Endodermal cell (in vitro differentiated cells): Measurements from ENCODE around the gene CYB5R3. TPM values are rescaled to one million over a fixed set of nuclear protein-coding genes. Genes with fewer than 3 reads are reported as not detected.

Experiments
- DNase-seq: peaks from one replicate; pipeline ENCODE4 v3.0.0-alpha.2; 2017
- H3K27ac ChIP-seq: 2 replicates; pipeline ENCODE4 v1.5.1; 2013; ENCODE audit warnings: mild to moderate bottlenecking, low read depth, low read length, moderate library complexity
- H3K27me3 ChIP-seq: 2 replicates; pipeline ENCODE4 v1.6.1; 2013; ENCODE audit warnings: mild to moderate bottlenecking, low read length, moderate library complexity; ENCODE audit not compliant: insufficient read depth, control insufficient read depth, poor library complexity, severe bottlenecking
- H3K36me3 ChIP-seq: 2 replicates; pipeline ENCODE4 v1.7.0; 2013; ENCODE audit warnings: mild to moderate bottlenecking, low read length, moderate library complexity; ENCODE audit not compliant: control insufficient read depth, insufficient read depth
- H3K4me1 ChIP-seq: one replicate; pipeline ENCODE4 v1.7.0; 2013; ENCODE audit warnings: low read length; ENCODE audit not compliant: control insufficient read depth, insufficient read depth
- H3K4me3 ChIP-seq: 2 replicates; pipeline ENCODE4 v1.5.1; 2013; ENCODE audit warnings: mild to moderate bottlenecking, low read length, moderate library complexity
- H3K9ac ChIP-seq: 2 replicates; pipeline ENCODE4 v1.6.1; 2013; ENCODE audit warnings: mild to moderate bottlenecking, low read length, moderate library complexity; ENCODE audit not compliant: poor library complexity, severe bottlenecking; ENCODE audit errors: extremely low read depth
- H3K9me3 ChIP-seq: 2 replicates; pipeline ENCODE4 v1.6.1; 2013; ENCODE audit warnings: mild to moderate bottlenecking, low read length, moderate library complexity; ENCODE audit not compliant: control insufficient read depth
- H3K27ac Mint-ChIP-seq: 2 replicates; pipeline ENCODE4 v1.8.0; 2020; ENCODE audit warnings: mixed read lengths
- H3K27me3 Mint-ChIP-seq: 2 replicates; pipeline ENCODE4 v1.8.0; 2021; ENCODE audit warnings: mild to moderate bottlenecking, mixed read lengths; ENCODE audit not compliant: insufficient read depth
- H3K36me3 Mint-ChIP-seq: 2 replicates; pipeline ENCODE4 v1.8.0; 2020; ENCODE audit warnings: low read depth, mixed read lengths
- H3K4me1 Mint-ChIP-seq: 2 replicates; pipeline ENCODE4 v1.8.0; 2020; ENCODE audit warnings: mixed read lengths
- H3K4me3 Mint-ChIP-seq: 2 replicates; pipeline ENCODE4 v1.8.0; 2020; ENCODE audit warnings: mild to moderate bottlenecking, moderate library complexity, mixed read lengths
- H3K9me3 Mint-ChIP-seq: 2 replicates; pipeline ENCODE4 v1.8.0; 2020; ENCODE audit warnings: mild to moderate bottlenecking, mixed read lengths
- CTCF ChIP-seq: fragments of 200-600 bp; sonication (generic); conservative IDR thresholded peaks from 2 replicates; pipeline ENCODE4 v1.5.0; 2021; ENCODE audit warnings: antibody characterized with exemption, mild to moderate bottlenecking
- WGBS, 2 experiments: methylation state at CpG; one replicate each; pipeline versions ENCODE4 v1.1.5 to v1.1.7; 2013; ENCODE audit warnings: missing lambda C conversion rate in 2 of 2, mixed read lengths in 1 of 2; ENCODE audit not compliant: insufficient coverage in 1 of 2, insufficient read length in 1 of 2; 5-methylcytosine and 5-hydroxymethylcytosine counted together
- total RNA-seq, 2 donors: library from RNA; stranded (reverse); fragmentation: NEBNext Ultra II Directional in 1 of 2; extraction: Animal tissue kit (Norgen Biotek cat#: 25700) in 1 of 2; gene quantifications; 2 replicates in 1 of 2; 3 replicates in 1 of 2; pipeline ENCODE4 v1.2.1, GENCODE V29; 2021

Gene CYB5R3
- total RNA-seq, 2 donors from 2014 or later: 89.5 to 92.4 TPM

DNA sequence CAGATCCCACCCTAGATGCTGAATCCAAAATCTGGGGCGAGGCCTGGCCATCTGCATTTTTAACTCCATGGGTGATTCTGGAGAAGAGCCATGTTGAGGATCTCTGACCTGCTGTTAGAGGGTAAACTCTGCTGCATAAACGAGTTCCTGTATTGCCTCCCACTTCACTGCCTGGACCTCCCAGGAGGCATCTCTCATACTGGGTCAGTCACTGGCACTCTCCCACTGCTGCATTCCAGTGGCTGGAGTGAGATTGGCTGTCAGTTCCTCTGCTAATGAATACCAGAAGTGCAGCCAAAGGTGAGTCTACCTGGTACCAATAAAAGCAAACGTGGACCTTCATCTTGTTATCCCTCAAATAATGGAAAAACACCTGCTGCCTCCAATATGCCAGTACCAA lies 44.8 kb downstream of the CYB5R3 start:
- Mint-ChIP-seq H3K27ac (no peak overlapping the region), H3K36me3 (peaks cover 76% of the 10 kb centered on the region), H3K9me3 (peaks cover 22% of the 10 kb centered on the region), H3K27me3 (no peaks in the 10 kb centered on the region), H3K4me1 (peaks cover 10% of the 10 kb centered on the region), H3K4me3 (no peak overlapping the region)
- H3K27ac ChIP-seq: no peak overlapping the region
- WGBS, 2 experiments: 88 to 93% methylated on average over 2 to 3 of the region's 3 CpGs
- H3K9ac ChIP-seq: no peak overlapping the region
- H3K36me3 ChIP-seq: peaks cover 77% of the 10 kb centered on the region
- no peak overlapping the region for H3K4me3 ChIP-seq
- no peak for TF ChIP-seq CTCF
- peaks cover 9% of the 10 kb centered on the region for H3K9me3 ChIP-seq
- DNase-seq: no peak
- H3K27me3 ChIP-seq: no peaks in the 10 kb centered on the region
- no peaks in the 10 kb centered on the region for H3K4me1 ChIP-seq

DNA sequence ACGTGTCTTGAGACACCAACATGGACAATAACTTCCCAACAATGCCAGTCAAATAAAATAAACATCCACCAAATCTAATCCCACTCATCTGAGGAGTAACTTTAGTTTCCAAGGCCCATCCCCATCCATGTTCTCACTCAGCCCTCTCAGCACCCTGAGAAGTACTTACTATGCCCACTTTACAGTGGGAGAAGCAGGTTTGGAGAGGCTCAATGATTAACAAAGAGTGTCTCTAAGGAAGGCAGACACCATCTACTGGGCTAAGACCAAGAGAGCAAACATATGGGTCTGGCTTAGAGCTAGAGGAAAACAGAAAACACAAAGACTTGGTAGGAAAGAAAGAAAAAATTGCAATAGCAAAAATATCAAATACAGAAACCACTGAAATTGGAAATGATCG lies 45.8 kb downstream of the CYB5R3 start:
- H3K4me3 Mint-ChIP-seq: no peak overlapping the region
- H3K9ac ChIP-seq: no peak overlapping the region
- peaks cover 18% of the 10 kb centered on the region for H3K9me3 Mint-ChIP-seq
- H3K27me3 Mint-ChIP-seq: no peaks in the 10 kb centered on the region
- H3K27me3 ChIP-seq: no peaks in the 10 kb centered on the region
- H3K4me1 ChIP-seq: no peaks in the 10 kb centered on the region
- no peak overlapping the region for H3K4me3 ChIP-seq
- H3K27ac Mint-ChIP-seq: peak overlapping the region; percentile 77
- no peak for DNase-seq
- peaks cover 76% of the 10 kb centered on the region for H3K36me3 ChIP-seq
- no peak overlapping the region for H3K27ac ChIP-seq
- TF ChIP-seq CTCF: no peak
- peaks cover 75% of the 10 kb centered on the region for H3K36me3 Mint-ChIP-seq
- WGBS, 2 experiments: 100% methylated on average over 2 of the region's 2 CpGs; no CpG with 5 or more reads in 1 of the 2 experiments
- peaks cover 8% of the 10 kb centered on the region for H3K4me1 Mint-ChIP-seq
- H3K9me3 ChIP-seq: peaks cover 9% of the 10 kb centered on the region

DNA sequence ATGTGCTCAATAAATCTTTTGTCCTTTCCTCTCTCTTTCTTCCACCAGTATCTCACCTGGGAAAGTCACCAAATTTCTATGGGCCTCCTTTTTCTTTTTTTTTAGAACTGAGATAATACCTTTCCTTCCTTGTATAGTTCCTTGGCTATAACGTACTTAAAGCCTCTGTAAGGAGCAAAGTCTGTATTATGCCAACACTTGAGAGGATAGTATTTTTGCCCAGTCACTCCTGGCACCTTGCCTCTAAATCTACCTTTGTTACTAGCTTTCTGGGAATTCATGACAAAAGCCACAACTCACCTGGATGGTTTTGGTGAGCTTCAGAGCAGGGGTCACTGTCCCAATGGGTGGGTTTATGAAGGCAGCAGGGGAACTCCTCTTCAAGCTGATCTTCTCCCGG lies 46.7 kb downstream of the CYB5R3 start:
- peaks cover 10% of the 10 kb centered on the region for H3K9me3 Mint-ChIP-seq
- no peak overlapping the region for H3K4me3 Mint-ChIP-seq
- H3K4me3 ChIP-seq: no peak overlapping the region
- H3K4me1 Mint-ChIP-seq: peaks cover 8% of the 10 kb centered on the region
- H3K9me3 ChIP-seq: peaks cover 9% of the 10 kb centered on the region
- H3K36me3 Mint-ChIP-seq: peaks cover 72% of the 10 kb centered on the region
- H3K27me3 Mint-ChIP-seq: no peaks in the 10 kb centered on the region
- no peak for DNase-seq
- no peaks in the 10 kb centered on the region for H3K27me3 ChIP-seq
- no peak overlapping the region for H3K9ac ChIP-seq
- no peaks in the 10 kb centered on the region for H3K4me1 ChIP-seq
- no peak for TF ChIP-seq CTCF
- H3K36me3 ChIP-seq: peaks cover 72% of the 10 kb centered on the region
- WGBS, 2 experiments: 97 to 100% methylated on average over 1 to 2 of the region's 2 CpGs
- H3K27ac ChIP-seq: no peak overlapping the region
- no peak overlapping the region for H3K27ac Mint-ChIP-seq
